ENCODE measurements around the gene GPSM3.

Gene GPSM3

DNA sequence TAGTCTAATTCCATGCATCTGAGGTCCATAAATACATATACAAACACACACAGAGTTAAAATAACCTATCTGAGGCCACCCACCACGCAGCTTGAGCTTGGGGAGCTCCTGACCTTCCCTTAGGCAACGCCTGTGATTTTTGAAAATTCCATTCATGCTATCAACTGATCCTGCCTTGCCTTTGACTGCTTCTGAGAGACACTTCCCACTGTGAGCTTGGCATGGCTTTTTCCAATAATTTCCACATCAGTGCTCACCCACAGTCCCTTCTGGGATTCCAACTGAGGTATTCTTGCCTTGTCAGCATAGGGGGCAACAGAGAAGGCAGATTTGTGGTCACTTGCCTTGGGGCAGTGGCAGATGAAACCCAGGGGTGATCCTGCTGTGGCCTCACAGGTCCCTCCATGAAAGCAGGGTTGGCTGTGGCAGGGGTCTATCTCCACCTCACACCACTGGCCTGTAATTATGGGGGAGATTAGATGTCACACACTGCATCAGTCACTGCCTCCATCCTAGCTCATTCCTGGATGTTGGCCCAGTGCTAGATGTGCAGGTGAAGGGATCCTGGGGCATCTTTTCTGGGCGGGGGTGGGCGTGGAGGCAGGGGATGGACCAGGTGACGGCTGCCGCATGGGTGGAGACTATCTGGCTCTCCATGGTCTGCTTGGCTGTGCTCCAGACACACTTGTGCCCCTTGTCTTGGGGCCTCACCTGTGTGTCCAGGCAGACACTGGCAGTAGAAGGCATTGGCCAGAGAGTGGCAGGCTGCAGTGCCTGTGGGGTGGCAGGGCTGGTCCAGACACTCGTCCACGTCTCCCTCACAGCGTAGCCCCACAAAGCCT, 11.2 kb upstream of the GPSM3 start:
- H3K27me3 ChIP-seq (ENCODE audit: insufficient read depth, low read length, poor library complexity) = no peaks in the 10 kb centered on the region
- H3K79me2 ChIP-seq (ENCODE audit: insufficient read depth, low read length) = no peaks in the 10 kb centered on the region
- H4K20me1 ChIP-seq (ENCODE audit: insufficient read depth, low read length) = no peaks in the 10 kb centered on the region
- no peak overlapping the region for H3K4me3 ChIP-seq (ENCODE audit: low read depth in 1 of 2, low read length in 2 of 2)
- H3K9ac ChIP-seq (ENCODE audit: low read depth, low read length) = no peak overlapping the region
- no peak overlapping the region for H3K4me2 ChIP-seq (ENCODE audit: insufficient read depth, low read length)
- no peak overlapping the region for H3K27ac ChIP-seq (ENCODE audit: low read length)
- no peaks in the 10 kb centered on the region for H3K36me3 ChIP-seq (ENCODE audit: insufficient read depth, low read length)
- TF ChIP-seq EZH2 (IDR thresholded peaks at IDR 0.05; ENCODE audit: borderline replicate concordance, low read depth, low read length, severe bottlenecking) = no peak
- TF ChIP-seq, protein P1, sequence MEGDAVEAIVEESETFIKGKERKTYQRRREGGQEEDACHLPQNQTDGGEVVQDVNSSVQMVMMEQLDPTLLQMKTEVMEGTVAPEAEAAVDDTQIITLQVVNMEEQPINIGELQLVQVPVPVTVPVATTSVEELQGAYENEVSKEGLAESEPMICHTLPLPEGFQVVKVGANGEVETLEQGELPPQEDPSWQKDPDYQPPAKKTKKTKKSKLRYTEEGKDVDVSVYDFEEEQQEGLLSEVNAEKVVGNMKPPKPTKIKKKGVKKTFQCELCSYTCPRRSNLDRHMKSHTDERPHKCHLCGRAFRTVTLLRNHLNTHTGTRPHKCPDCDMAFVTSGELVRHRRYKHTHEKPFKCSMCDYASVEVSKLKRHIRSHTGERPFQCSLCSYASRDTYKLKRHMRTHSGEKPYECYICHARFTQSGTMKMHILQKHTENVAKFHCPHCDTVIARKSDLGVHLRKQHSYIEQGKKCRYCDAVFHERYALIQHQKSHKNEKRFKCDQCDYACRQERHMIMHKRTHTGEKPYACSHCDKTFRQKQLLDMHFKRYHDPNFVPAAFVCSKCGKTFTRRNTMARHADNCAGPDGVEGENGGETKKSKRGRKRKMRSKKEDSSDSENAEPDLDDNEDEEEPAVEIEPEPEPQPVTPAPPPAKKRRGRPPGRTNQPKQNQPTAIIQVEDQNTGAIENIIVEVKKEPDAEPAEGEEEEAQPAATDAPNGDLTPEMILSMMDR (IDR thresholded peaks at IDR 0.05; ENCODE audit: borderline replicate concordance, extremely low read depth, low read length, poor library complexity, severe bottlenecking) = no peak
- no peaks in the 10 kb centered on the region for H3K9me3 ChIP-seq (ENCODE audit: insufficient read depth, low read length, severe bottlenecking)
- ATAC-seq (ENCODE audit: insufficient read depth, low read depth) = no peak
- DNase-seq = no peak
- no peak overlapping the region for H2AFZ ChIP-seq (ENCODE audit: low read depth, low read length)
- no peaks in the 10 kb centered on the region for H3K4me1 ChIP-seq (ENCODE audit: insufficient read depth, low read length)

DNA sequence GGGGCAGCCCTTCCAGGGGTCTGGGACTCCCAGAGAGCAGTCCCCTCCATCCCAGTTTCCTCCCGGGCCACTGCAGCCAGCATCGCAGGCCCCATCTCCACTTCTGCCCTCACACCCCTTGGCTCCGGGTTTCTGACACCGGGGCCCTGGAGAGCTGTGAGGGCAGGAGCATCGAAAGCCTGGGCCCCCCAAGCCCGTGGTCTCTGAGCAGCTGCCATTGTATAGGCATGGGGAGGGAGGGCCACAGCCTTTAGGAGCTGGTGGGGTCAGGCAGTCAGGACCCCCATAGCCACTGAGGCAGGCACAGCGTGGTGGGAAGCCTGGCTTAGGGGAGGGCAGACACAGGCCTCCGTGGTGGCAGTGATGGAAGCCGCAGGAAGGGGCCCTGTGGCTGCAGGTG, 9.7 kb upstream of the GPSM3 start:
- H3K9ac ChIP-seq (ENCODE audit: low read depth, low read length) = no peak overlapping the region
- H3K79me2 ChIP-seq (ENCODE audit: insufficient read depth, low read length) = no peaks in the 10 kb centered on the region
- DNase-seq (no peak), ATAC-seq (ENCODE audit: insufficient read depth, low read depth) (no peak)
- no peaks in the 10 kb centered on the region for H4K20me1 ChIP-seq (ENCODE audit: insufficient read depth, low read length)
- H3K4me3 ChIP-seq (ENCODE audit: low read depth in 1 of 2, low read length in 2 of 2) = no peak overlapping the region
- TF ChIP-seq, protein P1 (IDR thresholded peaks at IDR 0.05; ENCODE audit: borderline replicate concordance, extremely low read depth, low read length, poor library complexity, severe bottlenecking) = no peak
- no peak for TF ChIP-seq EZH2 (IDR thresholded peaks at IDR 0.05; ENCODE audit: borderline replicate concordance, low read depth, low read length, severe bottlenecking)
- H3K27ac ChIP-seq (ENCODE audit: low read length) = no peak overlapping the region
- H3K9me3 ChIP-seq (ENCODE audit: insufficient read depth, low read length, severe bottlenecking) = no peaks in the 10 kb centered on the region
- no peak overlapping the region for H3K4me2 ChIP-seq (ENCODE audit: insufficient read depth, low read length)
- H3K4me1 ChIP-seq (ENCODE audit: insufficient read depth, low read length) = no peaks in the 10 kb centered on the region
- no peaks in the 10 kb centered on the region for H3K36me3 ChIP-seq (ENCODE audit: insufficient read depth, low read length)
- no peaks in the 10 kb centered on the region for H3K27me3 ChIP-seq (ENCODE audit: insufficient read depth, low read length, poor library complexity)
- H2AFZ ChIP-seq (ENCODE audit: low read depth, low read length) = no peak overlapping the region

DNA sequence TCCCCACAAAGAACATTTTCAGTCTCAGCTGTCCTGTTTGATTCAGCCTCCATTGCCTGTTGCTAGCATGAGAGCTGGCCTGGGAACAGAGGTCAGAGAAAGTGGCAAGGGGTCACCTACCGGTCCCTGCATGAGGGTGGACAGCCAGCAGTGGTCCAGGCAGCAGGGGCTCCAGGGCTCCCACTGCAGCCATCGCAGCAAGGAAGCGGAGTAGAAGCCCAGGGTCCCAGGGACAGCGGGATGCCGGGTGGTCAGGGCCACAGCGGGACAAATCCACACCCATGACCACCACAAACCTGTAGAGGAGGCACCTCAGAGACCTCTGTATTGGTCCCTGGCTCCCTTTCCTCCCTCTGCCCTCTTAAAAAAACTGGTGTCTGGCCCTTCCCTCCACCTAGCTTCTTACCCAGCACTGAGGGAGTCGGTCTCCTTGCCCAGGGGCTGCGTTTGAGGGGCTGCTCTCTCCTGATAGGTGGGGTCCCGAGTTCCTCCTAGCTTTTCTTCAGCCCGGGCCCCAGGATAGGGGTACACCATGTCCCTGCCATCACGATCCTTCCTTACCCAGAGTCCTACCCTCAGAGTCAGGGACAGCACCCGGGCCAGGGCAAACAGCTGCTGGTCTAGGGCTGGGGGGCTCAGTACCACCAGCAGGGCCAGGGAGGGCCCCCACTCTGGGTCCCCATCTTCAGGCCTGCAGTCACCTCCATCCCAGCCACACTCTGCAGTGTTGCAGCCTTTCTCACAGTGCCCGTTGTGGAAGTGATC, 8.4 kb upstream of the GPSM3 start:
- no peak overlapping the region for H3K4me3 ChIP-seq (ENCODE audit: low read depth in 1 of 2, low read length in 2 of 2)
- peaks cover 11% of the 10 kb centered on the region for H3K4me1 ChIP-seq (ENCODE audit: insufficient read depth, low read length)
- no peak overlapping the region for H3K4me2 ChIP-seq (ENCODE audit: insufficient read depth, low read length)
- no peaks in the 10 kb centered on the region for H3K27me3 ChIP-seq (ENCODE audit: insufficient read depth, low read length, poor library complexity)
- TF ChIP-seq, protein P1 (IDR thresholded peaks at IDR 0.05; ENCODE audit: borderline replicate concordance, extremely low read depth, low read length, poor library complexity, severe bottlenecking) = no peak
- no peak for TF ChIP-seq EZH2 (IDR thresholded peaks at IDR 0.05; ENCODE audit: borderline replicate concordance, low read depth, low read length, severe bottlenecking)
- no peak overlapping the region for H3K27ac ChIP-seq (ENCODE audit: low read length)
- no peak overlapping the region for H3K9ac ChIP-seq (ENCODE audit: low read depth, low read length)
- ATAC-seq (ENCODE audit: insufficient read depth, low read depth) (no peak), DNase-seq (no peak)
- H2AFZ ChIP-seq (ENCODE audit: low read depth, low read length) = no peak overlapping the region
- H4K20me1 ChIP-seq (ENCODE audit: insufficient read depth, low read length) = no peaks in the 10 kb centered on the region
- H3K36me3 ChIP-seq (ENCODE audit: insufficient read depth, low read length) = no peaks in the 10 kb centered on the region
- H3K9me3 ChIP-seq (ENCODE audit: insufficient read depth, low read length, severe bottlenecking) = no peaks in the 10 kb centered on the region
- no peaks in the 10 kb centered on the region for H3K79me2 ChIP-seq (ENCODE audit: insufficient read depth, low read length)

Measured in DND-41 (cell line).